Activated naive CD8-positive, alpha-beta T cell treated with anti-CD3 and anti-CD28 coated beads, Interleukin-2, amount 50 U/mL, for 24 hours (primary cell): Measurements from ENCODE around the gene DNAH10.

Experiments used
- ATAC-seq: fragments of 150-1000 bp; cut with Tn5 transposase; one replicate; pipeline ENCODE4 v1.10.0; 2021
- DNase-seq: peaks from one replicate; pipeline ENCODE4 v3.0.0; 2021
- H3K27ac Mint-ChIP-seq: one replicate; pipeline ENCODE4 v1.8.0; 2021; ENCODE audit warnings: mild to moderate bottlenecking, mixed read lengths
- H3K27me3 Mint-ChIP-seq: one replicate; pipeline ENCODE4 v1.8.0; 2021; ENCODE audit warnings: mixed read lengths
- H3K36me3 Mint-ChIP-seq: one replicate; pipeline ENCODE4 v1.8.0; 2021; ENCODE audit warnings: low read depth, mixed read lengths
- H3K4me1 Mint-ChIP-seq: one replicate; pipeline ENCODE4 v1.8.0; 2021; ENCODE audit warnings: mixed read lengths
- H3K4me3 Mint-ChIP-seq: one replicate; pipeline ENCODE4 v1.8.0; 2021; ENCODE audit warnings: mild to moderate bottlenecking, moderate library complexity, mixed read lengths
- H3K9me3 Mint-ChIP-seq: one replicate; pipeline ENCODE4 v1.8.0; 2021; ENCODE audit warnings: mixed read lengths

The DNAH10 gene

DNA sequence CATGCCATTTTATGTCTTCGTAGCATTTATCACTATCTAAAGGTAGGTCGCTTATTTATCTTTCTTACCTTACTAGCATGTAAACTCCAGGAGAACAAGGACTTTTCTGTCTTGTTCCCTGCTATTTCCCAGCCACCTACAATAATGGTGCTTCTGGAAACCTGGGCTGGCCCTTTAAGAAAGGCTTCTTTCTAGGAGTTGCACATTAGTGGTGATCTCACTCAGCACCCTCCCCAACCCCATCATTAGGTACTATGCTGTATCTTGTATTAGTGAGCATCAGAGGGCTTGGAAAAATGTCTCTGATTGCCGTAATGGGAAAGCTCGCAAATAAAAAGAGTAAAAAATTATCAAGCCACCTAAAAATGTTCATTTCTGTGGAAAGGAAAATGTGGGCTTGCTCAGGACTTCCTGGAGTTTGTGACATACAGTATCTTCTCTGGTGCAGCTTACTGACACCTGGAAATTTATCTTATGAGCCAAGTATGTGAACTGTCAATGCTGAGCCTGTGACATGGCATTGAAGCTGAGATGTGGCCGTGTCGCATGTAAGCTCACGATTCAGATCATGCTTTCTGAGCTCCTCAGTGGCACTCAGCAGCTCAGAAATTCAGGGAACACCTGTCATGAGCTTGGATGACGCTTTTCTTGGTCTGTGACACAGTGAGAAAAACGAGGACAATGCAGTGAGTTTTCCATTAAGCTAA, 198.1 kb downstream of the DNAH10 start:
- Mint-ChIP-seq H3K27ac (no peak overlapping the region), H3K4me1 (no peaks in the 10 kb centered on the region), H3K4me3 (no peak overlapping the region), H3K36me3 (no peaks in the 10 kb centered on the region), H3K27me3 (no peaks in the 10 kb centered on the region), H3K9me3 (no peaks in the 10 kb centered on the region)
- DNase-seq: no peak
- no peak for ATAC-seq

DNA sequence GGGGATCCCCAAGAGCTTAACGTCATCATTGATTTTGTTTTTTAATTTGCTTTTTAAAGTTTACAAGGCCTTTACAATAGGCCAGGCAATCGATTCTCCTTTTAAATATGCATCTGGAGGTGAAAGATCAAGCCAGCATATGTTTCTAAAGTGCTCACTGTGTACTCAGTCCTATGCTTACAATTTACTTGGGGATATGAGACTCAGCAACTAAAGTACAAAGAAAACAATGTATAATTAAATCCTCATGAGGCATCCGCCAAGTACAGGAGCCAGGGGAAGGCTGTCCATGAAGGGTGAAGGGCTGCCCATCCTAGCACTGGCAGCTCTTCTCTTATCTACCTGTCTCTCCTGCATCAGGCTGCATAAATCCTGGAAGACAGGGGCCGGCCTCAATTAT, 198.8 kb downstream of the DNAH10 start:
- no peaks in the 10 kb centered on the region for H3K36me3 Mint-ChIP-seq
- H3K27me3 Mint-ChIP-seq: no peaks in the 10 kb centered on the region
- H3K27ac Mint-ChIP-seq: no peak overlapping the region
- ATAC-seq: no peak
- H3K9me3 Mint-ChIP-seq: no peaks in the 10 kb centered on the region
- H3K4me1 Mint-ChIP-seq: no peaks in the 10 kb centered on the region
- DNase-seq: no peak
- H3K4me3 Mint-ChIP-seq: no peak overlapping the region

DNA sequence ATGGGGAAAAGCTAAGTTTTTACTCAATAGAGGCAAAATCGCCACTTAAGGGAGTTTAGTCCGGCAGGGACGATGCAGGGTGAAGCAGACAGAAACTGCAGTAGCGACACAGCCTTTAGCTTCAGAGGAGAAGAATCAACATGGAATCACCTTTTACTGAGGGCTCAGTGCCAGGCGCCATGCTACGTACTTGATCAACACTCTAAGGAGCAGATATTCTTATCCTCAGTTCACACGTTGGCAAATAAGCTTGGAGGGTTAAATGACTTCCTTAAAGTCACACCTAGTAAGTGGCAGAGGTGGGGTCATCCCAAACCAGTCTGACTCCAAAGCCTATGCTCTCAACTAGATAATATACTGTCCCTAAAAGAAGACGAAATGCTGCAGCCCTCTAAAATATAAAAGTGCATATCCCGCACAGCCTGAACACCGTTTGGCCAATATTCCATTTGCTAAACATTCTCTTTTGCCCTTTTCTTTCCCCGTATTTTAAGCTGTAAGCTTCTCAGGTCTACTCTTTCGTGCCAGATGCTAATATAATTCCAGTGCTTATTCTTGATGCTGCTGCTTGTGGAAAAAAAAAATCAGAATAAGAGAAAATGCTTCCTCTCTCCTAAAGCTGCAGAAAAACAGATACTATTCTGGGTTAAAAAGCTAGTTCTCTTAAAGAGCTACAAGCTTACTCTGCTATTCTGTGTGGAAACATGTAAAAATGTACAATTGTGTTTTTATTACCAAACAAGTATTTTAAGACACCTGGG, 199.7 kb downstream of the DNAH10 start:
- Mint-ChIP-seq H3K27me3 (no peaks in the 10 kb centered on the region), H3K27ac (no peak overlapping the region), H3K4me3 (no peak overlapping the region), H3K4me1 (no peaks in the 10 kb centered on the region), H3K36me3 (no peaks in the 10 kb centered on the region), H3K9me3 (no peaks in the 10 kb centered on the region)
- ATAC-seq: no peak
- no peak for DNase-seq

DNA sequence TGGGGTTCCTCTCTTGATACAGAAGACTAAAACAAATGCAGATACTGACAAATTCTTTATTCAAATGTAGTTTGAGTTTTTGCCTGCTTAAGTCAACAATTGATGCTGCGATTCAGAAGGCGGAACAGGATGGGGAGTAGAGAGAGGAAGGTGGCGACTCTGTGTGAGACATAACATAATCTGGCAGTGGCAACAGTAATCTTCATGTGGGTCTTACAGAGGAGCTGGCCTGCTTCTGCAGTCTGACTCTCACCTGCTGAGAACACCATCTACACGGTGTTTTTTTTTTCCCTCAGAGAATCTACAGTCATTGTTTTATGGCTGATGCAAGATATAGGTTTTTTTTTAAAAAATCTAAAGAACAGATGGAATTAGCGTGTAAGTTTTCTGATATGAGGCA, 200.4 kb downstream of the DNAH10 start:
- DNase-seq (no peak), ATAC-seq (peak; percentile 40)
- Mint-ChIP-seq H3K9me3 (no peaks in the 10 kb centered on the region), H3K36me3 (no peaks in the 10 kb centered on the region), H3K27ac (no peak overlapping the region), H3K4me3 (no peak overlapping the region), H3K4me1 (no peaks in the 10 kb centered on the region), H3K27me3 (no peaks in the 10 kb centered on the region)

DNA sequence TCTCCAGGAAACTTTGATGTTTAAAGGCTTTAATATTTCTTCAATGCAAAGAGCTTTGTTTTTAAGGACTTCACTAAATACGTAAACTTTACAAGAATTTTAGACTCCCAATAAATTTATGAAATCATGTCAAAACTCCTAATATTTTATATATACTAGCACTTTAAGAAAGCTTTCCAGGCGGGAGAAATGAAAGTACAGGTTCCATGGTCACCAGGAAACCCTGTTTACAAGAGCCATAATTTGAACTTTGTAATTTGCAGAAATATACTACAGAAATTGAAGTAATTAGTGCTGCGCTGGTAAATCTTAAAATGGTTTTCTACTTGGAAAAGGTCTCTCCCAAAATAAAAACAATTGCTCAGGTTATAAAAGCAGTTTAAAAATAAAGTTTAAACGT, 201.7 kb downstream of the DNAH10 start:
- no peaks in the 10 kb centered on the region for H3K9me3 Mint-ChIP-seq
- no peaks in the 10 kb centered on the region for H3K27me3 Mint-ChIP-seq
- no peaks in the 10 kb centered on the region for H3K36me3 Mint-ChIP-seq
- H3K27ac Mint-ChIP-seq: no peak overlapping the region
- no peak for ATAC-seq
- H3K4me1 Mint-ChIP-seq: peaks cover 2% of the 10 kb centered on the region
- no peak overlapping the region for H3K4me3 Mint-ChIP-seq
- no peak for DNase-seq

DNA sequence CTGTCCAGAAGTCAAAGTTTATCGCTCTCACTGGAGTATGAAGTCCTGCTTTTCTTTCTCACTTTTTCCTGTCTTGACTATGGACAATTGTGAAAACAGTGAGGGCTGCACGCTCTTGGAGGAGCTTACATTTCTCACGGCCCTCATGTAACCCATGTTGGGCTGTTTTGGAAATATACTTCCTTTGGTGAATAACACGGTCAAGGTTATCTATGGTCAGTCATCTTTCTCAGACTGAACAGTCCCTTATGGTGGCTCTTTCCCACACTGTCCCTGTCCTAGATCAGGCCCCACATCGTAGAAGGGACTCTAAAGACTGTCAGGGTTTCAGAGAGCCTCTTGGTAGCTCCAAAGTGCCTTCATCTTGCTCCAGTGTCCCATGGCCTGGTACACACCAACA, 203.3 kb downstream of the DNAH10 start:
- ATAC-seq (no peak), DNase-seq (no peak)
- no peaks in the 10 kb centered on the region for H3K9me3 Mint-ChIP-seq

DNA sequence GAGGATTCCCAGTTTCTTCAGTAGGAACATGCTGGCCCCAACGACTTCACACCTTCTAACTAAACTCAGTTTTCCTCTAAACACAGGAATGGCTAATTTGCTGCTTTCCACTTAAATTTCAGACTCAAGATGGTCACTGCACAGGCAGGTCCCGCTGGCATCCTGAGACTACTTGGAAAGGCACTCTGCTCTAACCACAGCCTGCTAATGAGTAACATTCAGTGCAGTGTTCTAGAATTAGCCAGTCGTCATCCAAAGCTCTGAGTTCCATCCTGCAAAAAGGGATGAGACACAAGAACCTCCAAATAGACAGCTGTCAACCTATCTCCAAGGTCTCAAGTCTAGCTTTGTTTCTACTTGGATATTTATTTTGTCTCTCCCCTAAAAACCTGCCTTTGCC, 204.5 kb downstream of the DNAH10 start:
- no peaks in the 10 kb centered on the region for H3K36me3 Mint-ChIP-seq
- peaks cover under 1% of the 10 kb centered on the region for H3K27me3 Mint-ChIP-seq
- H3K27ac Mint-ChIP-seq: no peak overlapping the region
- no peaks in the 10 kb centered on the region for H3K9me3 Mint-ChIP-seq
- ATAC-seq (no peak), DNase-seq (no peak)
- no peak overlapping the region for H3K4me3 Mint-ChIP-seq
- H3K4me1 Mint-ChIP-seq: peaks cover 17% of the 10 kb centered on the region

More for the DNA sequence above, 203.3 kb downstream of the DNAH10 start:
- H3K27me3 Mint-ChIP-seq: no peaks in the 10 kb centered on the region
- H3K27ac Mint-ChIP-seq: no peak overlapping the region
- peaks cover 9% of the 10 kb centered on the region for H3K4me1 Mint-ChIP-seq
- H3K36me3 Mint-ChIP-seq: no peaks in the 10 kb centered on the region
- H3K4me3 Mint-ChIP-seq: no peak overlapping the region

DNA sequence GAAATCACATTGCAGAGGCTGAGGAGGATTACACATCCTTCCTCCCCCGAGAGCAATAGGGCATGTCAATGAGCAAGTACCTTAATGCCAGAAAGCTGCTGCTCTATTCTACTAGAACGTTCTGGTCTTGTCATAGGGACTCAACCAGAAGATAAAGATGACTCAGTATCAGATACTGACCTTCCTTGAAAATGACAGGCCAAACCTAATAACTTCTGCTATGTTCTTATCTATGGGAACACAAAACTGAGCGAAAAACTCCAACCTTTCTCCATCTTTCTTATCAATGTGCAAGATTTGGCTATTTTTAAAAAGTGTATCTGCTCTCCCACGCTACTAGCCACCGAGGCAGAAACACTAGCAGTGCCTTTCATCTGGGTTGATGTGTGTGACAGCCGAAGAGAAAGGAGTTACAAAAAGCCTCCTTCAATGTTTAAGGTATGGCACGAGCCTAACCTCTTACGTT, 205.1 kb downstream of the DNAH10 start:
- Mint-ChIP-seq H3K27me3 (peaks cover 2% of the 10 kb centered on the region), H3K9me3 (no peaks in the 10 kb centered on the region), H3K36me3 (no peaks in the 10 kb centered on the region), H3K4me3 (no peak overlapping the region), H3K4me1 (peaks cover 19% of the 10 kb centered on the region), H3K27ac (no peak overlapping the region)
- no peak for ATAC-seq
- no peak for DNase-seq

DNA sequence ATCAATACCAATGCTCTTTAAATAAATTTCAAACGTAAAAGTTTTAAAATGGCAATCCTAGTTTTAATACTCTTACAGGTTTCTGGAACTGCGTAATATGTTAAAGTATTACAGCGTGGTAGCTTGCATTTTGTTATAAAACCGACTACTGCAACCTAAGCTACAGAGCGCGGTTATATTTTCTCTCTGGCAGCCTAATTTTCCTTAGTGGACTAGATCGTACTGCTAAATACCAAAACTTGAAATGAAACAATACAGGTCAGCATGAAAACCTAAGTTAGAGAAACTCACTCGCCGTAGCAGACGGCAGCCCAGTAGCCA, 209.3 kb downstream of the DNAH10 start:
- H3K36me3 Mint-ChIP-seq: peaks cover 15% of the 10 kb centered on the region
- H3K4me1 Mint-ChIP-seq: peaks cover 34% of the 10 kb centered on the region
- H3K27ac Mint-ChIP-seq: peak overlapping the region; percentile 81
- ATAC-seq (no peak), DNase-seq (no peak)
- no peaks in the 10 kb centered on the region for H3K9me3 Mint-ChIP-seq
- H3K4me3 Mint-ChIP-seq: peak overlapping the region; percentile 86
- peaks cover 2% of the 10 kb centered on the region for H3K27me3 Mint-ChIP-seq

DNA sequence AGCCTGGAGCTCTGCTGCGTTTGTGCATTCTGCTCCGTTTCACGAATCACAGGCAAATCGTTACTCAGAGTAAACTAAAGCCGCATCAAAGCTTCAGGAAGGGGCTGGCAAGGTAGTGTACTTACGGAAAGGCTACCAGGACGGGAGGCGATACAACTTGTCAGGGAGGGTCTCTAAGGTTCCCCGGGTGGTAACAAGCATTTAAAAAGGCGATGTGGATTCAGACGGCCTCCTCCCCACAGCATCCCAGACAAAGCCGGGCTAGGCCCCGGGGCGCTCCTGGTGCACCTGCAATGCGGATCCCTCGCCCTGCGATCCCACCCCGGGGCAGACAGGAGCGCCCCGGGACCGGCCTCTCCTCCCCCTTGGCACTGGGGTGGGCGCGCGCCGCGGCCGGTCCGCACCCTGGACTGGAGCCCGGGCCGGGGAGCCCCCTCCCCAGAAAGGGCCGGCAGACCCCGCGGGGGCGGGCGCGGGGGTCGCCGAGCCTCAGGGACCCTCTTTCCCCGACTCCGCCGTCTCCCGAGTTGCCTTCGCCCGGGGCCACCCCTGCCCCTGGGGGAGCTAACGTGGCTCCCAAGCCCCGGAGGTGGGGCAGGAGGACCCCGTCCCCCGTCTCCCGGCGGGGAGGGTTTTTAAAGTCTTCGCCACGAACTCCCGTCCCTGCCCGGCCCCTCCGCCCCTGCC, 209.8 kb downstream of the DNAH10 start:
- Mint-ChIP-seq H3K36me3 (peaks cover 15% of the 10 kb centered on the region), H3K4me3 (peak overlapping the region; percentile 86), H3K27ac (peak overlapping the region; percentile 81), H3K27me3 (peaks cover 2% of the 10 kb centered on the region), H3K4me1 (peaks cover 34% of the 10 kb centered on the region), H3K9me3 (no peaks in the 10 kb centered on the region)
- ATAC-seq (peak; percentile 14), DNase-seq (peak; percentile 41)

DNA sequence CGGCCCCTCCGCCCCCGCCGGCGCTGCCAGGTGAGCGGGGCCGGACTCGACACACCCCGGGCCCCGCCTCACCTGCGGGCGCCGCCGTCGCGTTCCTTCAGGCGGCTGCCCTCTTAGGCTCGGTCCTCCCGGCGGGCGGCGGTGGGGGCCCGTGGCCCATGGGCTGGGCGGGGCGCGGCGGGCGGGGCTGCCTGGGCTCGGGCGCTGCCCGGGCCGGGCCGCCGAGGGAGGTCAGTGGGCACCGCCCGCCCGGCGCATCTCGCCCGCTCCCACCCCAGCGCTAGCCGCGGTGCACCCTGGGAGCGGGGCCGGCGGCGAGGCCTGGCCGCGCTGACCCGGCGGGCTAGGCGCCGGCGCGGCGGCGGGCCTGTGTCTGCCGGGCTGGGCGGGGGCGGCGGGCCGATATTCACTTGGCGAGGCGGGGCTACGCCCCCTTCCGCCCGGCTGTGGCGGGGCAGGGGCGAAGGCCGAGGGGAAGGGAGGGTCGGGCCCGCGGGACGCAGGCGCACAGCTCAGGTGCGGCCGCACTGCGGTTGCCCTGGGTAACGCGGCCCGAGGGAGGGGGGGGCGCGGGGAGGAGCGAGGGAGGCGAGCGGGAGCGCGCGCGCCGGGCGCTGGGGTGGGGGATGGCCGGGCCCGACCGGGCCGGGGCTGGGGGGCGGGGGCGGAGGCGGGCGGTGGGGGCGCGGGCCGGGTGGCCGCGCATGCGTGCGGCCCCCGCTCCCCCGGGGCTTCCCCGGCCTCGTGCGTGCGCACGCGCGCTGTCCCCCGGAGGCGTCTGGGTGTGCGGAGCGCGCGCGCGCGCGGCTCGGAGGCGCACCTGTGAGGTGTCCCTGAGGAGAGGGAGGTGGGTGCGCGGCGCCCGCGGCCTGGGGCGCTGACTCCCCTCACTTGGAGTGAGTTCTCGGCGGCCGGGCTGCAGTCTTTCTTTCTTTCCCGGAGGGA, 210.6 kb downstream of the DNAH10 start, which contains the start of the genes CCDC92 and ZNF664:
Gene CCDC92, minus strand, starts transcription at position 375 of the 945 bp plus-strand sequence. CDS start 28,526 bp downstream, outside the sequence.
Gene ZNF664, plus strand, starts transcription at position 759 of the 945 bp plus-strand sequence. CDS start 38,930 bp downstream, outside the sequence.
- no peaks in the 10 kb centered on the region for H3K9me3 Mint-ChIP-seq
- peaks cover 2% of the 10 kb centered on the region for H3K27me3 Mint-ChIP-seq
- ATAC-seq (peak; percentile 86), DNase-seq (peak; percentile 95)
- H3K4me1 Mint-ChIP-seq: peaks cover 34% of the 10 kb centered on the region
- H3K4me3 Mint-ChIP-seq: peak within 1 kb of the TSS; percentile 91
- H3K27ac Mint-ChIP-seq: peak within 1 kb of the TSS; percentile 81
- H3K36me3 Mint-ChIP-seq: peaks cover 20% of the 10 kb centered on the region

DNA sequence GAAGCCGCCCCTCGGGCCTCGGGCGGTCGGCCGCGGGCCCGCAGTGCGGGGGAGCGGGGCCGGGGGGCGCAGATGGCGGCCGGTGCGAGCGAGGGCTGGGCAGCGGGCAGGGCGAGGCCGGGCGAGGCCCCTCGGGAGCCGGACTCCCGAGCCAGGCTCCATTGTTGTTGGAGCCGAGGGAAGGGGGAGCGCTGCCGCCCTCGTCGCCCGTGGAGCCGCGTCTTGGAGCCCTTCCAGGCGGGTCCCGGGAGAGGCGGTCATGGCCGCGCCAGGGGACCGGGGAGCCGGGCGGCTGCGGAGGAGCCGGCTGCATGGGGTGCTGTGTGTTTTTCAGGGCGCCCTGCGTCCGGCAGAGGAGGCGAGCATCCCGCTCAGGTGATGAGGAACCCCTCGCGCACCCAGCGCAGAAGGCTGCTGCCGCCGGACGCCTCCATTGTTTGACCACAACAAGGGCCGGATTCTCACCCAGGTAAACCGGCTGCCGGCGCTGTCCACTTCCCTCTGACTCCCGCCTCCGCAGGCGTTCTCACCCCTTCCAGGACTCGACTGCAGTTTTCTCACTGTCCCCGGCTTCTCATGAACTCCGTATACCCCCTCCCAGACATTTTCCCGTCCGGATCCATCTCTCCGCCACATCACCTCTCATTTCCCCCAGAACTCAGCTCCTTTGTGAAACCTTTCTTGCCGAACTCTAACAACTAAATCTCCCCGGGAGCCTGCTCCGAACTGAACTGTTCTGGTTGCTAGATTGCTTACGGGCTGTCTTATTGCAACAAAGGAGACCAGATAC, 211.6 kb downstream of the DNAH10 start:
- Mint-ChIP-seq H3K27ac (peak overlapping the region; percentile 70), H3K4me3 (peak overlapping the region; percentile 91), H3K4me1 (peaks cover 32% of the 10 kb centered on the region), H3K36me3 (peaks cover 23% of the 10 kb centered on the region), H3K9me3 (no peaks in the 10 kb centered on the region), H3K27me3 (peaks cover 2% of the 10 kb centered on the region)
- peak; percentile 28 for DNase-seq
- peak; percentile 7 for ATAC-seq

DNA sequence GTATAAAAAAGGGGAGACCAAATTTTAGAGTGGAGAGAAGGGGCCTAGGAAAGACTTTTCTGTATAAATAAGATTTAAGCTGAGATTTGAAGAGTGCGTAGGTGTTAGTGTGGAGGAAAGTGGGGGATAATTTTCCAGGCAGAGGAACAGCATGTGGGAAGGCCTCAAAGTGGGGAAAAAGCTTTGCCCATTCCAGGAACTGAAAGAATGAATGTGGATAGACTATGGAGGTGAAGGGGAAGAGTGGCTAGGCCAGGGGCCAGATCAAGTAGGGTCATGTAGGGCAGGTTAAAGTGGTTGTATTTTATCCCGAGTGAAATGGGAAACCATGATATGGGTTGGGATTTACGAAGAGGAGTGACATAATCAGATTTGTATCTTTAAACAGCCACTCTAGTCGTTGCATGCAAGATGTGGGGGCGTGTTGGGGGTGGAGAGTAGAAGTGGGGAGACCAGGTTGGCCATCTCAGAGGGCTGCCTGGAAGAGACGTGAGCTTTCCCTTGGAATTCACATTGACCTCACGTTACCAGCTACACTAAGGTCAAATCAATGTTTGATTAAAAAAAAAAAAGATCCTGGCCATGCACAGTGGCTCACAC, 214.2 kb downstream of the DNAH10 start:
- DNase-seq (no peak), ATAC-seq (no peak)
- peaks cover 20% of the 10 kb centered on the region for H3K4me1 Mint-ChIP-seq
- H3K4me3 Mint-ChIP-seq: no peak overlapping the region
- peaks cover 26% of the 10 kb centered on the region for H3K36me3 Mint-ChIP-seq
- H3K27ac Mint-ChIP-seq: no peak overlapping the region
- H3K27me3 Mint-ChIP-seq: peaks cover 2% of the 10 kb centered on the region
- no peaks in the 10 kb centered on the region for H3K9me3 Mint-ChIP-seq
